Measurements from ENCODE around the gene MCRIP2.

Gene MCRIP2

DNA sequence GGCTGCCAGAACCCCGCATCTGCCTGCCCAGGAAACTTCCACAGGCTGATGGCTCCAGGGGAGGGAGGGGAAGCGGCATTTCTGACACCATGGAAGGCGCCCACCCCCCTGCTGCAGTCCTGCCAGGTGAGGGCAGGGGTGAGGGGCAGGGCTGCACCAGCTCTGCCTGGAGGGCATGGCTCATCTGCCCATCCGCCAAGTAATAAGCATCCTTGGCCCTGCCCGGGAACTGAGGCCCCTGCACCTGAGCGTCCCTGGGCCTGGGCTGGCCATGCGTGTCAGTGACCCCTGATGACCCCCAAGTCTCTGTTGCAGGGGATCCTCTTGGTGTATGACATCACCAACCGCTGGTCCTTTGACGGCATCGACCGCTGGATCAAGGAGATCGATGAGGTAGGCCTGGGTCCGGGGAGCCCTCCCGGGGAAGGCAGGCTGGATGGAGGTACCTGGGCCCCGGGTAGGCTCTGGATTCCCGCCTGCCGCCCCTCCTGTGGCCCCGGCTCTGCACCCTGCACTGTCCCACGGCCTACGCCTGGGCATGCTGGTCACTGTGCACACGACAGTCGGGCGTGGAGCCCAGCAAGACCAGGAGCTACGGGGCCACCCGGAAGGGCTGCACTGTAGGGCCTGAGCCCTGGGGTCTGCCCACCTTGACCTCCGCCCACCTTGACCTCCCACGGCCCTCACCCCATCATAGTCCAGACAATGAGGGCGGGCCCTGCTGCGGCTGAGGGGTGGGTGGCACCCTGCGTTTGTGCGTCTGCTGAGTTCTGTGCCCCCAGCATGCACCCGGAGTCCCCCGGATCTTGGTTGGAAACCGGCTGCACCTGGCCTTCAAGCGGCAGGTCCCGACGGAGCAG, 16.3 kb upstream of the MCRIP2 start:
- H3K4me3 ChIP-seq (ENCODE audit: low read depth, low read length), result no peak overlapping the region

DNA sequence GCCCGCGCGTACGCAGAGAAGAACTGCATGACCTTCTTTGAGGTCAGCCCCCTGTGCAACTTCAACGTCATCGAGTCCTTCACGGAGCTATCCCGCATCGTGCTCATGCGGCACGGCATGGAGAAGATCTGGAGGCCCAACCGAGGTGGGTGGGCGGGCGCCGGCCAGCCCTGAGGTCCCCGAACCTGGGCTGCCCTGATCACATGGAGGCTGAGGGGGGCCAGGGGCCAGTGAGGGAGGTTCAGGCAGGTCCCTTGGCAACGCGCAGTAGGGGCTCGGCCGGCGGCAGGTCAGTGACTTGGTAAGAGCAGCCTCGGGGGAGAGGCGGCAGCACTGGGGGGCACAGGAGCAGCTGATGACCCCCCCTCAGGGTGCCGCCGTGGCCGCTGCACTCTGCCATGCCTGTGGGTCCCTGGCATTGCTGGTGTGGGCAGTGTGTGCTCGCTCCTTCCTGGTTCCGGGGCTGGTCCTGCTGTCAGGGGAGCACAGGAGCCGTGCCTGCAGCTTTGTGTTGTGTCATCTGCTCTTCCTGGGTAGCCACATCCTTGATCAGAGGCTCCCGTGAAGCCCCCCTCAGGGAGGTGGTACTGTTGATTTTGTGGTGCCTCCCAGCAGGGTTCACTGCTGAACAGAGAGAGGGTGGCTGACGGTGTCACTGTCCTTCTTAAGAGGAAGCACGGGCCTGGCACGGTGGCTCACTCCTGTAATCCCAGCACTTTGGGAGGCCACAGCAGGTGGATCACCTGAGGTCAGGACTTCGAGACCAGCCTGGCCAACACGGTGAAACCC, 15.5 kb upstream of the MCRIP2 start:
- TF ChIP-seq, protein P1, sequence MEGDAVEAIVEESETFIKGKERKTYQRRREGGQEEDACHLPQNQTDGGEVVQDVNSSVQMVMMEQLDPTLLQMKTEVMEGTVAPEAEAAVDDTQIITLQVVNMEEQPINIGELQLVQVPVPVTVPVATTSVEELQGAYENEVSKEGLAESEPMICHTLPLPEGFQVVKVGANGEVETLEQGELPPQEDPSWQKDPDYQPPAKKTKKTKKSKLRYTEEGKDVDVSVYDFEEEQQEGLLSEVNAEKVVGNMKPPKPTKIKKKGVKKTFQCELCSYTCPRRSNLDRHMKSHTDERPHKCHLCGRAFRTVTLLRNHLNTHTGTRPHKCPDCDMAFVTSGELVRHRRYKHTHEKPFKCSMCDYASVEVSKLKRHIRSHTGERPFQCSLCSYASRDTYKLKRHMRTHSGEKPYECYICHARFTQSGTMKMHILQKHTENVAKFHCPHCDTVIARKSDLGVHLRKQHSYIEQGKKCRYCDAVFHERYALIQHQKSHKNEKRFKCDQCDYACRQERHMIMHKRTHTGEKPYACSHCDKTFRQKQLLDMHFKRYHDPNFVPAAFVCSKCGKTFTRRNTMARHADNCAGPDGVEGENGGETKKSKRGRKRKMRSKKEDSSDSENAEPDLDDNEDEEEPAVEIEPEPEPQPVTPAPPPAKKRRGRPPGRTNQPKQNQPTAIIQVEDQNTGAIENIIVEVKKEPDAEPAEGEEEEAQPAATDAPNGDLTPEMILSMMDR (IDR thresholded peaks at IDR 0.05; ENCODE audit: borderline replicate concordance, insufficient read depth, low read depth, low read length), result no peak
- no peak overlapping the region for H3K4me3 ChIP-seq (ENCODE audit: low read depth, low read length)

More for the DNA sequence above, 16.3 kb upstream of the MCRIP2 start:
- TF ChIP-seq, protein P1 (IDR thresholded peaks at IDR 0.05; ENCODE audit: borderline replicate concordance, insufficient read depth, low read depth, low read length), result no peak

DNA sequence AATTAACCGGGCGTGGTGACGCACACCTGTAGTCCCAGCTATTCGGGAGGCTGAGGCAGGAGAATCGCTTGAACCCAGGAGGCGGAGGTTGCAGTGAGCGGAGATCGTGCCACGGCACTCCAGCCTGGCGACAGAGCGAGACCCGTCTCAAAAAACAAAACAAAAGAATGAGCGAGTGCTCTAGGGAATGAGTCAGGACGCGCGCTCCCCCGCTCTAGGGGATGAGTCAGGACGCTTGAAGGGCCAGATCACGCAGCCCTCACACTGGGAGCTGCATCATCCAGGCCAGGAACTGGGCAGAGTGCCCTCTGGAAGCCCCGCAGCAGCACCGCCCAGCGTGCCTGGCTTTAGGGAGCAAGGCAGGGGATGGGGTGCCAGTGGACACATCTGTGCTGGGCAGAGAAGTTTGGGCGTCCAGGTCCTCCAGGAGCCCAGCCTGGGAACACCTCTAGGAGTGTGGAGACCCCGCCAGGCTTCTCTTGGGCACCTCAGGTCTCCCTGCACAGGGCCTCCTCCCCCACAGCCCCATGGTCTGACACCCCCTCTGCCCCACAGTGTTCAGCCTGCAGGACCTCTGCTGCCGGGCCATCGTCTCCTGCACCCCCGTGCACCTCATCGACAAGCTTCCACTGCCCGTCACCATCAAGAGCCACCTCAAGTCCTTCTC, 14.7 kb upstream of the MCRIP2 start:
- no peak overlapping the region for H3K4me3 ChIP-seq (ENCODE audit: low read depth, low read length)
- TF ChIP-seq, protein P1 (IDR thresholded peaks at IDR 0.05; ENCODE audit: borderline replicate concordance, insufficient read depth, low read depth, low read length), result no peak

DNA sequence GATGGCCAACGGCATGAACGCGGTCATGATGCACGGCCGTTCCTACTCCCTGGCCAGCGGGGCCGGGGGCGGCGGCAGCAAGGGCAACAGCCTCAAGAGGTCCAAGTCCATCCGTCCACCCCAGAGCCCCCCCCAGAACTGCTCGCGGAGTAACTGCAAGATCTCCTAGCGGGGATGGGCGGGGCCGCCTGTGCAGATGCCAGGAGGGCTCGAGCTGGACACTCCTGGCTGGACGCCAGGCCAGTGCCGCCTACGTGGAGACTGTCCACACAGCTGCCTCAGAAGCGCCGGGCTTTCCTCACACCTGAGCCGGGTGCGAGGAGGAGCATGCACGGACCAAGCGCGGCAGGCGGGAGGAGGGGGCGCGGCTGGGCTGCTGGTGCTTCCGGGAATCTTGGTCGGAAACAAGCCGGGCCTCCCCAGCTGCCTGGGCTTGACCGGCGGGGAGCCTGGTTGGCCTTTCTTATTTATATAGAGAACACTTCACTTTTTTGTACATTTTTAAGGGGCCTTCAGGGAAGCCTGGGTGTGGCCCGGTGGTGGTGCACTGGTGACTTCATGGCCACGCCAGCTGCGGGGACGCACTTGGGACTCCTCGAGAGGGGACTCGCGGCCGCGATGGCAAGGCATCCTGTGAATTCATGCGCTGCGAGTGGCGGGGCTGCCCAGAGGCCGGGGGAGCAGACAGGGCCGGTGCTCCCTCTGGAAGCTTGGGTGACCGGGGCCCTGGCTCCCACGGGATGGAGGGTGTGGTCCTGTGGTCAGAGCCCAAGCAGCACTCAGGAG, 14.0 kb upstream of the MCRIP2 start:
- H3K4me3 ChIP-seq (ENCODE audit: low read depth, low read length), result no peak overlapping the region
- TF ChIP-seq, protein P1 (IDR thresholded peaks at IDR 0.05; ENCODE audit: borderline replicate concordance, insufficient read depth, low read depth, low read length), result no peak

DNA sequence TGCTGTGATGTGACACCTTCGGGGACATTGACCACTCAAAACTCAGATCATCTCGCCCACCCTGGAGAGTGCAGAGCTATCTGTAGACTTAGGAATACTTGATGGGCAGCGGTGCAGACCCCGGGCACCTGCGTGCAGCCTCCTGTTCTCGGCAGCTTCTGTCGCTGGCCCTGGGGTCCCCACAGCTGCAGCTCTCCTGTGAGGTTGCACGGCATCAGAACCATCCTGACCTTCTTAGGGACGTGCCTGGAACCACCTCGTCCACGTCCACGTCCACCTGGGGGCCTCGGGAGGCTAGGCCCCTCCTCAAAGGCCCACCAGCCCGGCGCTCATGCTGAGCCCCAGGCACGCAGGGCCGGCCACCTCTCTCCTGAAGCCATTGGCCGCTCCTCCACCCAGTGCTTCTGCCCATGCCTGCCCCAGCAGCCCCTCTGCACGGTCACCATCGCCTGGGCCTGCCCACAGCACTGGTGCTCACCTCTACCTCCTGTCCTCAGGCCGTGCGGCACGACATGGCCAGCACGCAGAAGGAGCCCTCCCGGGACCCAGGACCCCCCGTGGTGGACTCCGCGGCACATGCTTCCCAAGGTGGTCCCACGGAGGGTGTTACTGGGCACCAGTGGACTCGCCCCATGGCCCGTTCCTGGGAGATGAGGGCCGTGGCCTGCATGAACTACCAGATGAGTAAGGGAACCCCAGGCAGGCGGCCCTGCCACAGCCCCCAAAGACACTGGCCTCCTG, 13.1 kb upstream of the MCRIP2 start:
- H3K4me3 ChIP-seq (ENCODE audit: low read depth, low read length), result no peak overlapping the region
- TF ChIP-seq, protein P1 (IDR thresholded peaks at IDR 0.05; ENCODE audit: borderline replicate concordance, insufficient read depth, low read depth, low read length), result no peak

All from GM12875 (cell line).